H9 (cell line): Measurements from ENCODE around the gene SLC35F2. TPM values are rescaled to one million over a fixed set of nuclear protein-coding genes. Genes with fewer than 3 reads are reported as not detected.

Experiments used
- DNase-seq: peaks from one replicate; pipeline ENCODE4 v3.0.0-alpha.2; 2017
- H2AFZ ChIP-seq: one replicate; pipeline ENCODE4 v1.6.1; 2013; ENCODE audit warnings: mild to moderate bottlenecking, low read length, control low read depth, moderate library complexity
- H2AK5ac ChIP-seq: 2 replicates; pipeline ENCODE4 v1.6.1; 2013; ENCODE audit warnings: low read length, control low read depth, mixed read lengths; ENCODE audit not compliant: insufficient read length
- H2BK120ac ChIP-seq: one replicate; pipeline ENCODE4 v1.6.1; 2013; ENCODE audit warnings: low read depth, mild to moderate bottlenecking, low read length, control low read depth, inconsistent platforms; ENCODE audit not compliant: poor library complexity, severe bottlenecking
- H2BK12ac ChIP-seq: 2 replicates; pipeline ENCODE4 v1.6.1; 2013; ENCODE audit warnings: low read length, control low read depth, mixed read lengths, low read depth; ENCODE audit not compliant: insufficient read length
- H2BK15ac ChIP-seq: 2 replicates; pipeline ENCODE4 v1.6.1; 2013; ENCODE audit warnings: low read depth, low read length, control low read depth
- H2BK20ac ChIP-seq: one replicate; pipeline ENCODE4 v1.6.1; 2013; ENCODE audit warnings: low read depth, mild to moderate bottlenecking, low read length, control low read depth, inconsistent platforms; ENCODE audit not compliant: poor library complexity, severe bottlenecking
- H2BK5ac ChIP-seq: 2 replicates; pipeline ENCODE4 v1.6.1; 2013; ENCODE audit warnings: low read length, control low read depth, mixed read lengths; ENCODE audit not compliant: insufficient read length
- H3K14ac ChIP-seq: 2 replicates; pipeline ENCODE4 v1.6.1; 2013; ENCODE audit warnings: low read length, control low read depth; ENCODE audit not compliant: insufficient read depth
- H3K18ac ChIP-seq: 2 replicates; pipeline ENCODE4 v1.6.1; 2013; ENCODE audit warnings: low read depth, mild to moderate bottlenecking, mixed read lengths, low read length, control low read depth; ENCODE audit not compliant: insufficient read length
- H3K23ac ChIP-seq: 2 replicates; pipeline ENCODE4 v1.6.1; 2013; ENCODE audit warnings: low read length, control low read depth, mixed read lengths, low read depth; ENCODE audit not compliant: insufficient read length
- H3K23me2 ChIP-seq: 2 replicates; pipeline ENCODE4 v1.6.1; 2013; ENCODE audit warnings: low read depth, mild to moderate bottlenecking, mixed read lengths, low read length, control low read depth; ENCODE audit not compliant: insufficient read length, poor library complexity, severe bottlenecking
- H3K27ac ChIP-seq: 2 replicates; pipeline ENCODE4 v1.5.1; 2013; ENCODE audit warnings: low read length, control low read depth, mixed read lengths, low read depth; ENCODE audit not compliant: insufficient read length
- H3K27me3 ChIP-seq: 2 replicates; pipeline ENCODE4 v1.6.1; 2013; ENCODE audit warnings: low read length, control low read depth, inconsistent platforms; ENCODE audit not compliant: insufficient read depth
- H3K4ac ChIP-seq: 2 replicates; pipeline ENCODE4 v1.6.1; 2013; ENCODE audit warnings: low read depth, mild to moderate bottlenecking, control low read depth, inconsistent platforms, low read length, moderate library complexity
- H3K4me1 ChIP-seq: 2 replicates; pipeline ENCODE4 v1.6.1; 2013; ENCODE audit warnings: low read length, control low read depth, inconsistent platforms; ENCODE audit not compliant: insufficient read depth
- H3K4me2 ChIP-seq: 2 replicates; pipeline ENCODE4 v1.6.1; 2013; ENCODE audit warnings: low read length, control low read depth, mixed read lengths; ENCODE audit not compliant: insufficient read length, insufficient read depth
- H3K56ac ChIP-seq: 2 replicates; pipeline ENCODE4 v1.6.1; 2013; ENCODE audit warnings: low read depth, mild to moderate bottlenecking, mixed read lengths, low read length, control low read depth; ENCODE audit not compliant: insufficient read length
- H3K79me1 ChIP-seq: 2 replicates; pipeline ENCODE4 v1.6.1; 2013; ENCODE audit warnings: low read depth, mild to moderate bottlenecking, moderate library complexity, low read length, control low read depth, inconsistent platforms; ENCODE audit not compliant: insufficient read depth, poor library complexity, severe bottlenecking
- H3K79me2 ChIP-seq: 2 replicates; pipeline ENCODE4 v1.6.1; 2013; ENCODE audit warnings: low read length, control low read depth, inconsistent platforms; ENCODE audit not compliant: insufficient read depth
- H3K9ac ChIP-seq: 2 replicates; pipeline ENCODE4 v1.6.1; 2013; ENCODE audit warnings: low read length, control low read depth, mixed read lengths; ENCODE audit not compliant: insufficient read length; ENCODE audit errors: extremely low read depth
- H3K9me3 ChIP-seq: one replicate; pipeline ENCODE4 v1.6.1; 2013; ENCODE audit warnings: low read depth, low read length, inconsistent platforms; ENCODE audit not compliant: control insufficient read depth
- H3T11ph ChIP-seq: one replicate; pipeline ENCODE4 v1.6.1; 2013; ENCODE audit warnings: mild to moderate bottlenecking, low read length, control low read depth, inconsistent platforms
- H4K20me1 ChIP-seq: one replicate; pipeline ENCODE4 v1.6.1; 2013; ENCODE audit not compliant: control insufficient read depth, insufficient read length, insufficient read depth
- H4K5ac ChIP-seq: 2 replicates; pipeline ENCODE4 v1.6.1; 2013; ENCODE audit warnings: low read depth, mild to moderate bottlenecking, mixed read lengths, low read length, control low read depth; ENCODE audit not compliant: insufficient read length
- H4K8ac ChIP-seq: replicated peaks from 2 replicates; pipeline ENCODE4 v1.6.1; 2013; ENCODE audit warnings: low read length, control low read depth, mixed read lengths, low read depth; ENCODE audit not compliant: insufficient read length
- H4K91ac ChIP-seq: 2 replicates; pipeline ENCODE4 v1.6.1; 2013; ENCODE audit warnings: low read depth, mild to moderate bottlenecking, moderate library complexity, mixed read lengths, low read length, control low read depth; ENCODE audit not compliant: insufficient read length
- H3K27ac Mint-ChIP-seq, 3 experiments: 2 replicates in 2 of 3; 3 replicates in 1 of 3; pipeline ENCODE4 v1.8.0; 2020 to 2021; ENCODE audit warnings: mixed read lengths in 3 of 3, mild to moderate bottlenecking in 1 of 3, moderate library complexity in 1 of 3
- H3K27me3 Mint-ChIP-seq: 2 replicates; pipeline ENCODE4 v1.8.0; 2021; ENCODE audit warnings: low read depth, mild to moderate bottlenecking, moderate library complexity, mixed read lengths
- H3K36me3 Mint-ChIP-seq, 3 experiments: 2 replicates in 2 of 3; 3 replicates in 1 of 3; pipeline ENCODE4 v1.8.0; 2020 to 2021; ENCODE audit warnings: low read depth in 3 of 3, mixed read lengths in 3 of 3; ENCODE audit not compliant: insufficient read depth in 1 of 3
- H3K4me1 Mint-ChIP-seq, 2 experiments: 2 replicates each; pipeline ENCODE4 v1.8.0; 2020; ENCODE audit warnings: mixed read lengths in 2 of 2
- H3K4me3 Mint-ChIP-seq, 2 experiments: 2 replicates in 1 of 2; 3 replicates in 1 of 2; pipeline ENCODE4 v1.8.0; 2020 to 2021; ENCODE audit warnings: mild to moderate bottlenecking in 2 of 2, mixed read lengths in 2 of 2, moderate library complexity in 1 of 2
- H3K9me3 Mint-ChIP-seq, 2 experiments: 2 replicates in 1 of 2; 3 replicates in 1 of 2; pipeline ENCODE4 v1.8.0; 2020; ENCODE audit warnings: mild to moderate bottlenecking in 2 of 2, mixed read lengths in 2 of 2, moderate library complexity in 1 of 2
- CTCF ChIP-seq: fragments of 200-600 bp; sonication (generic); conservative IDR thresholded peaks from 3 replicates; pipeline ENCODE4 v1.8.0; 2021; ENCODE audit warnings: antibody characterized with exemption, mild to moderate bottlenecking
- WGBS: extraction: QIAGEN DNeasy Blood & Tissue Kit; methylation state at CpG from one replicate; pipeline ENCODE4 v1.1.7; 2013; ENCODE audit warnings: missing lambda C conversion rate, low lambda C conversion rate, mixed read lengths; ENCODE audit not compliant: insufficient read length; ENCODE audit errors: extremely low coverage; 5-methylcytosine and 5-hydroxymethylcytosine counted together
- total RNA-seq: library from RNA; stranded (reverse); gene quantifications from 2 replicates; pipeline ENCODE4 v1.2.1, GENCODE V29; 2021

SLC35F2 gene
- total RNA-seq, 1 experiment from 2014 or later = 24.0 TPM

- Histone ChIP-seq H3T11ph (no peak overlapping the region), H4K5ac (no peak overlapping the region), H4K91ac (no peak overlapping the region), H3K9ac (no peak overlapping the region), H3K4me2 (no peak overlapping the region), H2AFZ (no peak overlapping the region), H2AK5ac (no peak overlapping the region), H3K23ac (no peak overlapping the region), H3K14ac (no peak overlapping the region), H2BK12ac (no peak overlapping the region), H2BK20ac (no peak overlapping the region), H3K4ac (no peak overlapping the region), H4K8ac (no peak overlapping the region), H3K27me3 (no peaks in the 10 kb centered on the region), H4K20me1 (no peaks in the 10 kb centered on the region), H3K79me2 (no peaks in the 10 kb centered on the region), H3K23me2 (no peaks in the 10 kb centered on the region), H2BK120ac (no peak overlapping the region), H3K56ac (no peak overlapping the region), H3K79me1 (no peaks in the 10 kb centered on the region), H3K9me3 (no peaks in the 10 kb centered on the region), H2BK5ac (no peak overlapping the region), H3K4me1 (no peaks in the 10 kb centered on the region), H3K27ac (no peak overlapping the region), H2BK15ac (no peak overlapping the region), H3K18ac (no peak overlapping the region)
- WGBS = no CpG with 5 or more reads among the region's 2 CpGs
- no peak for DNase-seq
- no peak for TF ChIP-seq CTCF
- Mint-ChIP-seq H3K4me3 (no peak overlapping the region), H3K27ac (no peak overlapping the region), H3K27me3 (no peaks in the 10 kb centered on the region; the same call in 1 of the 2 replicates), H3K9me3 (no peaks in the 10 kb centered on the region; a peak in 1 of 5 replicates), H3K4me1 (peaks cover 0 to 2% of the 10 kb centered on the region in 2 experiments; a peak in 1 of 4 replicates), H3K36me3 (no peaks in the 10 kb centered on the region)
Observed at GRCh38 chr11:107752949-107753822, 105.4 kb downstream of the SLC35F2 start.
